HG03159 (cell line): Measurements from ENCODE around the gene TTLL9.

Experiments
- ATAC-seq: cut with Tn5 transposase; IDR thresholded peaks from one replicate; pipeline ENCODE4 v1.9.1; 2021; ENCODE audit warnings: mild to moderate bottlenecking, moderate library complexity; ENCODE audit not compliant: unreplicated experiment

The TTLL9 gene

GRCh38 chr20:31974951-31975487 lies 104.6 kb downstream of the TTLL9 start:
- no peak for ATAC-seq

- no peak for ATAC-seq
Observed at GRCh38 chr20:31975874-31976273, 105.4 kb downstream of the TTLL9 start.

GRCh38 chr20:31977080-31977479 lies 106.6 kb downstream of the TTLL9 start:
- no peak for ATAC-seq

- ATAC-seq: no peak
Observed at GRCh38 chr20:31979713-31980426, 109.4 kb downstream of the TTLL9 start.

GRCh38 chr20:31981784-31982183 lies 111.3 kb downstream of the TTLL9 start:
- ATAC-seq: no peak

GRCh38 chr20:31984981-31985471 lies 114.6 kb downstream of the TTLL9 start:
- no peak for ATAC-seq

GRCh38 chr20:31987744-31988143 lies 117.3 kb downstream of the TTLL9 start:
- no peak for ATAC-seq

GRCh38 chr20:31988430-31989015 lies 118.1 kb downstream of the TTLL9 start:
- no peak for ATAC-seq

GRCh38 chr20:31989030-31989645 lies 118.7 kb downstream of the TTLL9 start:
- no peak for ATAC-seq

- ATAC-seq: no peak
Observed at GRCh38 chr20:31990641-31991338, 120.4 kb downstream of the TTLL9 start.

GRCh38 chr20:31991339-31991705 lies 120.9 kb downstream of the TTLL9 start:
- no peak for ATAC-seq

GRCh38 chr20:31992086-31992485 lies 121.7 kb downstream of the TTLL9 start:
- no peak for ATAC-seq
